HG02973 (cell line): Measurements from ENCODE around the gene LUZP2.

Experiments used
- ATAC-seq: cut with Tn5 transposase; IDR thresholded peaks from one replicate; pipeline ENCODE4 v1.9.1; 2021; ENCODE audit warnings: moderate library complexity; ENCODE audit not compliant: unreplicated experiment

LUZP2 gene

GRCh38 chr11:25065746-25066145 lies 568.9 kb downstream of the LUZP2 start:
- no peak for ATAC-seq

GRCh38 chr11:25066706-25067105 lies 569.9 kb downstream of the LUZP2 start:
- ATAC-seq, result no peak

GRCh38 chr11:25068451-25068850 lies 571.6 kb downstream of the LUZP2 start:
- no peak for ATAC-seq

GRCh38 chr11:25094085-25094802 lies 597.4 kb downstream of the LUZP2 start:
- ATAC-seq, result no peak

GRCh38 chr11:25119416-25119815 lies 622.6 kb downstream of the LUZP2 start:
- ATAC-seq, result no peak
